ENCODE measurements around the gene NMRAL1. TPM values are rescaled to one million over a fixed set of nuclear protein-coding genes. Genes with fewer than 3 reads are reported as not detected.

Gene NMRAL1
- 55.3 to 59.1 TPM (median 56.0 TPM) in 3 replicates for total RNA-seq

DNA sequence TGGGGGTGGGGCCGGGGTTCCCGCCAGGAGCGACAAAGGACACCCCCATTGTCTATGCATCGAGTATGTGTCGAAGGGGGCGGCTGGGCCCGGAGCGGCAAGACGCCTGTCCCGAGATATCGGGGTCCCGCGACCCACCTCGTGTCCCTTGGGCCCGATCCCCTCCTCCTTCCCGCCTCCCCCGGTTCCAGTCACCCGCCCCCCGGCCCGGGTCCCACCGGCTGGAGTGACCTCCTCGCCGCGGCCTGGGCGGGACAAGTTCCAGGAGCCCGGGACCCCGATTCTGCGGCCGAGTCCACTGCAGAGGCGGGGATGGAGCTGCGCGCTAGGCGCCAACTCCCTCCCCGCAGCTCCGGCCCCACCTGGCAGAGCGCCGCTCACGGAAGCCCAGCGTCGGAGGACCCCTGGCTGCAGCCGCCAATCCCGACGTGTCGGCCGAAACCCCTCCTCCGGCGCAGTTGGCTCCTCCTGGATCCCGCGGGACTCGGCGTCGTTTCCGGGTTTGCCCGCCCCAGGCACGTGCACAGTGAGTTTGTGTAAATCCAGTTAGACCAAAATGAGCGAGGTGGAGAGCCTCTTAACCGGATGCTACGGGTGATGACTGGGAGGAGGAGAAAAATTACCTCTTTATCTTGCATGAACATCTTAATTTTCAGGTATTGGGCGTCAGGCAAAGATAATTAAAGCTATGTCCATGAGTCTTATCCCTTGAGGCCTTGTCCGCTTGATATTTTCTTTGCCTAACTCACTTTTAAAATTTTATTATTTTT, at the start of gene NMRAL1:
Gene NMRAL1, minus strand, starts transcription at position 434 of the 770 bp plus-strand sequence. CDS start 493 bp downstream, outside the sequence.
- no peaks in the 10 kb centered on the region for H3K27me3 Mint-ChIP-seq (ENCODE audit: low read depth)
- peaks cover 21% of the 10 kb centered on the region for H3K4me1 Mint-ChIP-seq
- H3K4me3 Mint-ChIP-seq, result peak within 1 kb of the TSS; percentile 74
- H3K36me3 Mint-ChIP-seq, result peaks cover 5% of the 10 kb centered on the region
- peak; percentile 76 to 88 for DNase-seq (ENCODE audit: low spot score in 2 of 2, unreplicated experiment in 2 of 2)
- H3K27ac Mint-ChIP-seq, result peak within 1 kb of the TSS; percentile 83
- TF ChIP-seq, protein P1, sequence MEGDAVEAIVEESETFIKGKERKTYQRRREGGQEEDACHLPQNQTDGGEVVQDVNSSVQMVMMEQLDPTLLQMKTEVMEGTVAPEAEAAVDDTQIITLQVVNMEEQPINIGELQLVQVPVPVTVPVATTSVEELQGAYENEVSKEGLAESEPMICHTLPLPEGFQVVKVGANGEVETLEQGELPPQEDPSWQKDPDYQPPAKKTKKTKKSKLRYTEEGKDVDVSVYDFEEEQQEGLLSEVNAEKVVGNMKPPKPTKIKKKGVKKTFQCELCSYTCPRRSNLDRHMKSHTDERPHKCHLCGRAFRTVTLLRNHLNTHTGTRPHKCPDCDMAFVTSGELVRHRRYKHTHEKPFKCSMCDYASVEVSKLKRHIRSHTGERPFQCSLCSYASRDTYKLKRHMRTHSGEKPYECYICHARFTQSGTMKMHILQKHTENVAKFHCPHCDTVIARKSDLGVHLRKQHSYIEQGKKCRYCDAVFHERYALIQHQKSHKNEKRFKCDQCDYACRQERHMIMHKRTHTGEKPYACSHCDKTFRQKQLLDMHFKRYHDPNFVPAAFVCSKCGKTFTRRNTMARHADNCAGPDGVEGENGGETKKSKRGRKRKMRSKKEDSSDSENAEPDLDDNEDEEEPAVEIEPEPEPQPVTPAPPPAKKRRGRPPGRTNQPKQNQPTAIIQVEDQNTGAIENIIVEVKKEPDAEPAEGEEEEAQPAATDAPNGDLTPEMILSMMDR (IDR thresholded peaks at IDR 0.05; ENCODE audit: unreplicated experiment), result no peak
- peaks cover 2% of the 10 kb centered on the region for H3K9me3 Mint-ChIP-seq

DNA sequence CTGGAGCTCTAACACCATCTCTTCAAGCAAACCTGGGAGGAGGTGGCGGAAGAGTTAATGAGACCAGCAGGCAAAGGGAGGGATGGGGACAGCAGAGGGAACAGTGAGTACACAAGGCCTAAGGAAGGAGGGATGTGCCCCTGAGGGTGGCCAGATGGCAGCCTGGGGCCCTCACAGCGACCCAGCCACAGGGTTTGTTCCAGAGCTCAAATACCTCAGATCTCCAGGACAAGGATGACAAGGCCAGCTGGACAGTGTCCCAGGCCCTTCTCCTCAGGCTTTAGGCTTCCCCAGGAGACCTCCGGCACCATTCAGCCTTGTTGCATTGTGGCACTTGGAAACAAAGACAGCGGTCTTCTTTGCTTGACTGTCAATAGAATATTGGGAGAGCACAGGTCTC, 49.3 kb upstream of the NMRAL1 start:
- Mint-ChIP-seq H3K27ac (no peak overlapping the region), H3K27me3 (ENCODE audit: low read depth) (no peaks in the 10 kb centered on the region), H3K4me3 (no peak overlapping the region), H3K36me3 (peaks cover 4% of the 10 kb centered on the region), H3K9me3 (no peaks in the 10 kb centered on the region), H3K4me1 (peaks cover 5% of the 10 kb centered on the region)
- no peak for DNase-seq (ENCODE audit: low spot score in 2 of 2, unreplicated experiment in 2 of 2)
- TF ChIP-seq, protein P1 (IDR thresholded peaks at IDR 0.05; ENCODE audit: unreplicated experiment), result no peak

DNA sequence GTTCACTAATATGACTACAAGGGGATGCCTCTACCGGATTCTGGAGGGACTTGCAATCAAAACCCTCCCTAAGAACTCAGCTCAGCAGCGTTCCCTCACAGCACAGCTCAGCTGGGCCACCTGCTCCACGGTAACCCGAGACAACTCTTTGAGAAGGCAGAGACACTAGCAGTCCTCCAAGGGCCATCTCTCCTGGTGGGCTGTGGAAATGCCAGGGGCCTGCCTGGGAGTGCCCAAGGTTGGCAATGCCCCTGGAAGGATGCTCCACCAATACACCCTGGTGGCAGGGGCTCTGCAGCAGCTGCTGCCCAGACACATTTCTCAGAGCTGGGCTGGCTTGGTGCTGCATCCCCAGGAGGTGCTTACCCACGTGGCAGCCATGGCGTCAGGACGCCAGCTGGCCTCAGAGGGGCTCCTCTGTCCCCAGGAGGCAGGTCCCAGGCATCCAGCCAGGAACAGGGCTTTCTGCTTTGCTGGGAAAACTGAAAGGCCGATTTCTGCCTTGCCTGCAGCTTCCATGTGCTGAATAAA, 47.7 kb upstream of the NMRAL1 start:
- peaks cover 4% of the 10 kb centered on the region for H3K36me3 Mint-ChIP-seq
- peaks cover 5% of the 10 kb centered on the region for H3K4me1 Mint-ChIP-seq
- H3K4me3 Mint-ChIP-seq, result no peak overlapping the region
- no peaks in the 10 kb centered on the region for H3K9me3 Mint-ChIP-seq
- peak overlapping the region; percentile 78 for H3K27ac Mint-ChIP-seq
- TF ChIP-seq, protein P1 (IDR thresholded peaks at IDR 0.05; ENCODE audit: unreplicated experiment), result no peak
- no peaks in the 10 kb centered on the region for H3K27me3 Mint-ChIP-seq (ENCODE audit: low read depth)
- DNase-seq (ENCODE audit: low spot score in 2 of 2, unreplicated experiment in 2 of 2), result peak in 1 of 2 experiments; percentile 44

DNA sequence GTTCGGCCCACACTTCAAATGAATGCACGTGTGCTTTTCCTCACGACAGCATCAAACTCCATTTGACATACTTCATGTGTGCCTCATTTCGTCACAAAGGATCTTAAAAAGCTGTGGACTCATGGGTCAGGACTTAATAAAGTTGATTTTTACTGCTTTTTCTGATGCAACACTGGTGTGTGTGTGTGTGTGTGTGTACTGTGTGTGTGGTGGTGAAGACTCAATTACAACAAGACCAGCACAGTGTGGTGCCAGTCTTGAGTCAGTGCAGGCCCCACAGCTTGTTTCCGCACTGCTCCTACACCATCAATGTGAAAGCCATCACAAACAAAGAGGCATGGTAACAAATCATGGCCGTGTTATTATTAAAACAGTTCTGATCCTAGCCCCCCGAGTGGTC, 46.5 kb upstream of the NMRAL1 start:
- DNase-seq (ENCODE audit: low spot score in 2 of 2, unreplicated experiment in 2 of 2), result no peak
- H3K36me3 Mint-ChIP-seq, result peaks cover 4% of the 10 kb centered on the region
- TF ChIP-seq, protein P1 (IDR thresholded peaks at IDR 0.05; ENCODE audit: unreplicated experiment), result no peak
- H3K9me3 Mint-ChIP-seq, result no peaks in the 10 kb centered on the region
- H3K27me3 Mint-ChIP-seq (ENCODE audit: low read depth), result no peaks in the 10 kb centered on the region
- H3K4me1 Mint-ChIP-seq, result peaks cover 5% of the 10 kb centered on the region
- H3K4me3 Mint-ChIP-seq, result no peak overlapping the region
- H3K27ac Mint-ChIP-seq, result no peak overlapping the region

DNA sequence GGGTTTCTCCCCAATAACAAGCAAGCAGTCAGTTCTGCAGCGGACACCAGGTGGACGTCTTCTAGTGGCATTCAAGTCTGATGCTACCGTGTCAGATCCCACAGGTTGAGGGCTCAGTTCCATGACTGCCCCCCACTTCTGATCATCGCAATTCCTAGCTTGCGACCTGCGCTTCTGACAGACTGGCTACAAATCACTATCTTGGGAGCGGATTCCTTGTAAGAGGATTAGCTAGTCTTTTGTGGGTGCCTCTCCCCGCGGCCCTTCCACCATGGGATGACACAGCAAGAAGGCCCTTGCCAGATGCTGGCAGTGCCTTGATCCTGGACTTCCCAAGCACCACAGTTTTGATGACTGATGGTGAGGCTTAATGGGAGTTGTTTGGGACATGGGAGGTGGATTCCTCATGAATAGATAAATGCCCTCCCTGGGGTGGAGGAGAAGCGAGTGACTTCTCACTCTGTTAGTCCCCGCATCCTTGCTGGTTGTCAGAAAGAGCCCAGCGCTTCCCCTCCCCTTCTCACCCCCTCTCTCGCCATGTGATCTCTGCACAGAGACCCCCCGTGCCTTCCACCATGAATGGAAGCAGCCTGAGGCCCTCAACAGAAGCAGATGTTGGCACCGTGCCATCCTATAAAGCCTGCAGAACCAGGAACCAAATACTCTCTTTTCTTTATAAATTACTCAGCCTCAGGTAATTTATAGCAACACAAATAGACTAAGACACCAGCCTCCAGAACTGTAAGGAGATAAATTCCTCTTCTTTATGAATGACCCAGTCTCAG, 45.0 kb upstream of the NMRAL1 start:
- Mint-ChIP-seq H3K9me3 (no peaks in the 10 kb centered on the region), H3K4me3 (no peak overlapping the region), H3K4me1 (peaks cover 5% of the 10 kb centered on the region), H3K27ac (no peak overlapping the region), H3K36me3 (peaks cover 4% of the 10 kb centered on the region), H3K27me3 (ENCODE audit: low read depth) (no peaks in the 10 kb centered on the region)
- DNase-seq (ENCODE audit: low spot score in 2 of 2, unreplicated experiment in 2 of 2), result no peak
- TF ChIP-seq, protein P1 (IDR thresholded peaks at IDR 0.05; ENCODE audit: unreplicated experiment), result no peak

All from mesothelial cell of epicardium (in vitro differentiated cells).